Stimulated activated CD8-positive, alpha-beta memory T cell treated with anti-CD3 and anti-CD28 coated beads, Interleukin-15, amount 100 ng/mL, for 1 hour (primary cell): ENCODE results near the gene PEF1.

Source experiments
- DNase-seq: peaks from one replicate; pipeline ENCODE4 v3.0.0-alpha.2; 2020; ENCODE audit warnings: low read depth

The PEF1 gene

GRCh38 chr1:31653717-31654473 lies 9.2 kb upstream of the PEF1 start:
- no peak for DNase-seq

- DNase-seq = no peak
Measured at GRCh38 chr1:31652891-31653499, 8.3 kb upstream of the PEF1 start.

- DNase-seq = no peak
Measured at GRCh38 chr1:31651766-31652165, 7.1 kb upstream of the PEF1 start.

GRCh38 chr1:31651089-31651420 lies 6.4 kb upstream of the PEF1 start:
- no peak for DNase-seq

GRCh38 chr1:31650161-31651088 lies 5.7 kb upstream of the PEF1 start:
- DNase-seq = no peak

GRCh38 chr1:31648641-31649357 lies 4.1 kb upstream of the PEF1 start:
- DNase-seq = no peak

GRCh38 chr1:31648190-31648589 lies 3.5 kb upstream of the PEF1 start:
- DNase-seq = no peak

- no peak for DNase-seq
Measured at GRCh38 chr1:31647106-31647505, 2.4 kb upstream of the PEF1 start.

- DNase-seq = no peak
Measured at GRCh38 chr1:31646259-31646960, 1.7 kb upstream of the PEF1 start.

GRCh38 chr1:31645274-31645568 lies 545 bp upstream of the PEF1 start:
- no peak for DNase-seq

- no peak for DNase-seq
Measured at GRCh38 chr1:31643976-31644559, 608 bp downstream of the PEF1 start.

GRCh38 chr1:31642897-31643296 lies 1.8 kb downstream of the PEF1 start:
- no peak for DNase-seq

- no peak for DNase-seq
Measured at GRCh38 chr1:31642366-31642765, 2.3 kb downstream of the PEF1 start.

- DNase-seq = no peak
Measured at GRCh38 chr1:31640964-31641363, 3.7 kb downstream of the PEF1 start.

GRCh38 chr1:31640179-31640578 lies 4.5 kb downstream of the PEF1 start:
- DNase-seq = no peak

- no peak for DNase-seq
Measured at GRCh38 chr1:31639543-31639942, 5.1 kb downstream of the PEF1 start.

GRCh38 chr1:31637915-31638673 lies 6.6 kb downstream of the PEF1 start:
- DNase-seq = no peak

GRCh38 chr1:31633117-31633516 lies 11.6 kb downstream of the PEF1 start:
- DNase-seq = no peak

GRCh38 chr1:31632649-31633048 lies 12.0 kb downstream of the PEF1 start:
- no peak for DNase-seq

- DNase-seq = no peak
Measured at GRCh38 chr1:31628931-31629556, 15.6 kb downstream of the PEF1 start.
